ENCODE measurements around the gene LIMK1. TPM values are rescaled to one million over a fixed set of nuclear protein-coding genes. Genes with fewer than 3 reads are reported as not detected.
A peak's percentile ranks its signal among the peaks of the same experiment; 100 is the strongest.

The LIMK1 gene
- polyA plus RNA-seq, 6 donors from 2014 or later = 7.9 to 16.5 (median 11.6) TPM

DNA sequence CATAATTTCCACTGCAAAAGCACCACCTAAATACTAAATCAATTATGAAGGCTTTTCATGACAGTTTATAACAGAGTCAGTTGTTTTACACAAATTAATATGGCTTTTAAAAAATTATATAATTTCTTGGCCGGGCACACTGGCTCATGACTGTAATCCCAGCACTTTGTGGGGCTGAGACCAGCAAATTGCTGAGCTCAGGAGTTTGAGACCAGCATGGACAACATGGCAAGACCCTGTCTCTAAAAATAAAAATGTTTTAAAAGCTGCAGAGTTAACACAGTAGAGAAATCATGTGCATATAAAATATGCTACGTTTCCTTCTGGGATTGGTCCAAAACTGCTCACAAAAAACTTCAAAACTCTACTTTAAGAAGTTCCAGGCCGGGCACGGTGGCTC lies 46.9 kb downstream of the LIMK1 start:
- Mint-ChIP-seq H3K27ac (no peak overlapping the region), H3K4me3 (no peak overlapping the region), H3K9me3 (no peaks in the 10 kb centered on the region), H3K27me3 (no peaks in the 10 kb centered on the region), H3K4me1 (no peaks in the 10 kb centered on the region), H3K36me3 (no peaks in the 10 kb centered on the region)
- ATAC-seq (ENCODE audit: low read depth in 2 of 2) (no peak), DNase-seq (no peak)

DNA sequence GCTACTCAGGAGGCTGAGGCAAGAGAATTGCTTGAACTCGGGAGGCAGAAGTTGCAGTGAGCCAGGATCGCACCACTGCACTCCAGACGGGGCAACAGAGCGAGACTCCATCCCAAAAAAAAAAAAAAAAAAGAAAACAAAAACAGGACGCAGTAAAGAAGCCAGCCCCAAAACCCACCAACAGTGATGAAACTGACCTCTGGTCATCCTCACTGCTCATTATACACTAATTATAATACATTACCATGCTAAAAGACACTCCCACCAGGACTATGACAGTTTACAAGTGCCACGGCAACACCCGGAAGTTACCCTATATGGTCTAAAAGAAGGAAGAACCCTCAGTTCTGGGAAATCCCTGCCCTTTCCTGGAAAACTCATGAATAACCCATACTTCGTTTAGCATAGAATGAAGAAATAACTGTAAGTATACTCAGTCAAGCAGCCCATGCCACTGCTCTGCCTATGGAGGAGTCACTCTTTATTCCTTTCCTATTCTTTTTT lies 50.6 kb downstream of the LIMK1 start:
- H3K27ac Mint-ChIP-seq = no peak overlapping the region
- no peaks in the 10 kb centered on the region for H3K4me1 Mint-ChIP-seq
- no peaks in the 10 kb centered on the region for H3K36me3 Mint-ChIP-seq
- no peak for DNase-seq
- H3K27me3 Mint-ChIP-seq = no peaks in the 10 kb centered on the region
- H3K9me3 Mint-ChIP-seq = no peaks in the 10 kb centered on the region
- H3K4me3 Mint-ChIP-seq = no peak overlapping the region
- ATAC-seq (ENCODE audit: low read depth in 2 of 2) = no peak

DNA sequence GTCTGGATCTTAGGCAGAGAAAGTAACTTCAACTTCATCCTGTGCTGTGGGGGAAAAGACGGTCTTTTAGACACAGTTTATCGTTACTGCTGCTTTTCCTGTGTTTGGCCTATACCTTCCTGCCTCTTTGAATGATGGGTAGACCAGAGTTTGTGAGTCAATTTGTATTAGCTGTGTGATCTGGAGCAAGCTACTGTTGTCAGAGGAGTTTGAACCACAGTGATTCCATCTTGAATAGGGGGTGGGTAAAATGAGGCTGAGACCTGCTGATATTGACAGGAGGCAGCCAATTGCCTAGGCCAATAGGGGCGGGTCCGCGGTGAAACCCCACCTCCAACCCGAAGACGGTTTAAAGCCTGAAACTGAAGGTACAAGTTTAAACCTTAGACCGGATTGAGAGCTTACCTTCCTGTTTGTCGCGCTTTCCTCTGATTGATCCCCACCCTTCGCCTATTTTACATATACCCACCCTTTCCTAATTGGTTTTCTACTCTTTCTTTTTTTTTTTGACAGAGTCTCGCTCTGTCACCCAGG lies 54.8 kb downstream of the LIMK1 start:
- Mint-ChIP-seq H3K4me3 (no peak overlapping the region), H3K36me3 (no peaks in the 10 kb centered on the region), H3K27me3 (no peaks in the 10 kb centered on the region), H3K9me3 (peaks cover 0 to 3% (median 0%) of the 10 kb centered on the region in 7 donors), H3K4me1 (peaks cover 0 to 3% (median 3%) of the 10 kb centered on the region in 3 donors), H3K27ac (no peak overlapping the region)
- ATAC-seq (ENCODE audit: low read depth in 2 of 2) (no peak), DNase-seq (no peak)

DNA sequence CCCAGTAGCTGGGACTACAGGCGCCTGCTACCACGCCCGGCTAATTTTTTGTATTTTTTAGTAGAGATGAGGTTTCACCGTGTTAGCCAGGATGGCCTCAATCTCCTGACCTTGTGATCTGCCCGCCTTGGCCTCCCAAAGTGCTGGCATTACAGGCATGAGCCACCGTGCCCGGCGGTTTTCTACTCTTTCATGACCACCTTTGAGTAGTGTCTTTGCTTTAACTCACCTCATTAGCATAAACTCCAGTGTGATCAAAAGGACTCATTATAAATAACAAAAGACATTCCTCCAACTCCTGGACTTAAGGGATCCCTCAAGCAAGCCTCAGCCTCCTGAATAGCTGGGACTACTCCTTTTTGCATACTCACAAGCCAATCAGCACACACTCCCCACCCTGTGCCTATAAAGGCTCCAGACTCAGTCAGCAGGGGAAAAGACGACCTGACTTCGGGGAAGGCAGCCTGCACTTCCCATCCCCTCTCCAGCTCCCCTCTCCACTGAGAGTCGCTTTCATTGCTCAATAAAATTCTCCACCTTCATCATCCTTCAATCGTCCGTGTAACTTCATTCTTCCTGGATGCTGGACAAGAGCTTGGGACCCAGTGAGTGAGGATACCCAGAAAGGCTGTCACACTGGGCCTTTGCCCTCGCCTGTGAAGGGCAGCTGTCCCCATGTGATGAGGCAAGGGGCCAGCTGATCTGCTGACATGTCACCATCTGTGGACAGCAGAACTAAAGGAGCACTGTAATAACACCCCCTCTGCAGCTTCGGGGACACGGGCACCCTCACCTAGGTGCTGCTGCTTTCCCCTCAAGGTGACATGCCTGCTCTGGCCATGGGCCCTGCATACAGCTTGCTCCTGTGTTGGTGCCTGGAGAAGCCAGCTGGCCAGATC lies 55.6 kb downstream of the LIMK1 start:
- Mint-ChIP-seq H3K27ac (peak overlapping the region in 1 of 6 donors; percentile 77), H3K9me3 (peaks cover 0 to 4% (median 0%) of the 10 kb centered on the region in 7 donors), H3K36me3 (no peaks in the 10 kb centered on the region), H3K4me3 (no peak overlapping the region), H3K4me1 (peaks cover 0 to 3% (median 3%) of the 10 kb centered on the region in 3 donors), H3K27me3 (no peaks in the 10 kb centered on the region)
- DNase-seq (no peak), ATAC-seq (ENCODE audit: low read depth in 2 of 2) (no peak)

DNA sequence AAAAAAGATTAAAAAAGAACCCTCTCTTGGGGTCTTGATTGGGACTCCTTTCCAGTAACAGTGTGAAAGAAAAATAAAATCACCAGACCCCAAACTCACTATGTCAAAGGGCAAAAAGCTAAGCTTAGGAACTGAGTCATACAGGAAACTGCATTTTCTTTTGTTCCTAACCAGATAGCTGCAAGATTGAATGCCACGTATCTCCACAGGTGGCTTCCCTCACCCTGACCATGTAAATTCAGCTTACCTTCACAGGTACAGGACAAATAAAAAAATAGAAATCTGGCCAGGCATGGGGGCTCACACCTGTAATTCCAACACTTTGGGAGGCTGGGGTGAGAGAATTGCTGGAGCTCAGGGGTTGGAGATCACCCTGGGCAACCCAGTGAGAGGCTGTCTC lies 58.1 kb downstream of the LIMK1 start:
- DNase-seq (no peak), ATAC-seq (ENCODE audit: low read depth in 2 of 2) (no peak)
- H3K27me3 Mint-ChIP-seq = peaks cover 0 to 7% (median 5%) of the 10 kb centered on the region in 3 donors
- no peak overlapping the region for H3K4me3 Mint-ChIP-seq
- H3K4me1 Mint-ChIP-seq = peaks cover 0 to 3% (median 3%) of the 10 kb centered on the region in 3 donors
- no peaks in the 10 kb centered on the region for H3K36me3 Mint-ChIP-seq
- H3K27ac Mint-ChIP-seq = no peak overlapping the region
- H3K9me3 Mint-ChIP-seq = peaks cover 6 to 18% (median 9%) of the 10 kb centered on the region in 7 donors

DNA sequence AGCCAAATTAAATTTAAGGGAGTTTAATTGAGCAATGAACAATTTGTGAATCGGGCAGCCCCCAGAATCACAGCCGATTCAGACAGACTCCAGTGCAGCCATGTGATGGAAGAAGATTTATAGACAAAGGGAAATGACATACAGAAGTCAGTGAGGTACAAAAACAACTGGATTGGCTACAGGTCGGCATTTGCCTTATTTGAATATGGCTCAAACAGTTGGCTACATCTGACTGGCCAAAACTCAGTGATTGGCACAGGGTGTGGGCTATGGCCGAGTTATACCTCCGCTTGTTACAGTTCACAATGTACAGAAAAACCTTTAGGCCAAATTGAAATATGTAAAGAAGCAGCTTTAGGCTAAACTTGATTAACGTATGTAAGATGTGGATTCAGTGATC lies 59.8 kb downstream of the LIMK1 start:
- H3K4me1 Mint-ChIP-seq = peaks cover 0 to 3% (median 3%) of the 10 kb centered on the region in 3 donors
- H3K36me3 Mint-ChIP-seq = no peaks in the 10 kb centered on the region
- peaks cover 6 to 18% (median 9%) of the 10 kb centered on the region in 7 donors for H3K9me3 Mint-ChIP-seq
- H3K27me3 Mint-ChIP-seq = peaks cover 0 to 7% (median 5%) of the 10 kb centered on the region in 3 donors
- no peak for DNase-seq
- ATAC-seq (ENCODE audit: low read depth in 2 of 2) = no peak
- no peak overlapping the region for H3K4me3 Mint-ChIP-seq
- no peak overlapping the region for H3K27ac Mint-ChIP-seq

DNA sequence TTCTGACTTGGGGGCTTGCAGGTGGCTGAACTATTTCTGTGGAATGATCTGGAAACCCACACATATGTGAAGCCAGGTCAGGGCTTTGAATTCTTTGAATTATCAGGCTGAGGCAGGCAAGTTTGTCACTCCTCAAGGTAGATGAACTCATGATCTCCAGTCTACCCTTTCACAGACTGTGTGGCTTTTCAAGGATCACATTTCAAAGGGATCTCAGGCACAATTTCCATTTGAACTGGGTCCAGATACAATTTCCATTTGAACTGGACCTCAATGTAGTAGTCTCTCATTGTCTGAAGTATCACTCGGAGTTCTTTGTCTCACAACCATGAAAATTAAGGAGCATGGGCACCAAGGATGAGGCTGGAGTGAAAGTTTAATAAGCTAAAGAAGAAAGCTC lies 64.9 kb downstream of the LIMK1 start:
- Mint-ChIP-seq H3K4me3 (no peak overlapping the region), H3K4me1 (peaks cover 0 to 7% (median 3%) of the 10 kb centered on the region in 3 donors), H3K27me3 (peaks cover 0 to 7% (median 5%) of the 10 kb centered on the region in 3 donors), H3K9me3 (peaks cover 6 to 14% (median 9%) of the 10 kb centered on the region in 7 donors), H3K27ac (no peak overlapping the region), H3K36me3 (no peaks in the 10 kb centered on the region)
- no peak for ATAC-seq (ENCODE audit: low read depth in 2 of 2)
- DNase-seq = no peak

DNA sequence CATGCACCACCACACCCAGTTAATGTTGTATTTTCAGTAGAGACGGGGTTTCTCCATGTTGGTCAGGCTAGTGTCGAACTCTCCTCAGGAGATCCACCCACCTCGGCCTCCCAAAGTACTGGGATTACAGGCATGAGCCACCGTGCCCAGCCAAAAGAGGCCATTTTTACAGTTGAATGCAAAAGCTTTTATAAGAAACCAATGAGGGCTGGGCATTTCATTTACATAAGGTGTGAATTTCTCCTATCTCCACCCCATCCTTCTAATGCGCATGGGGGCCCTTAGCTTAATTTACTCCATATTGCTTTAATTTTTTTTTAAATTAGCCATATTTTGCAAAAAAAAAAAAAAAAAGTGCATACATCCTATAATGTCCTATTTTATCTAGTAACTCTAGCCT lies 65.5 kb downstream of the LIMK1 start:
- ATAC-seq (ENCODE audit: low read depth in 2 of 2) = no peak

DNA sequence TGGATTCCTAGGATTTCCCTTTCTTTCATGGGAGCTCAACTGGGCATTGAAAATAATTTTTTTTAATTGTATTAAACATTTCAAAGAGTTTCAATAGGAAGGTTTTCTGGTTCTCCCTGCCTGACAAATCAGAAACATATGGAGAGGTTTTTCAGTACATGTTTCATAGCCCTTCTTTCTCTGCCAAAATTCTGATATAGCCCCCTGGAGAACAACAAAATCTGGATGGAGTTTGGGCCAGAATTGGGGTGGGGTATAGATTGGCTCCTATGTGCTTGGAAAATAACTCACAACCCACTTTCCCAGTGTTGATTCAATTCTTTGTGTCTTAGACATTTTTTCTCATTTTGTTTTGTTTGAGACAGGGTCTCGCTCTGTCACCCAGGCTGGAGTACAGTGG lies 66.0 kb downstream of the LIMK1 start:
- Mint-ChIP-seq H3K4me3 (peak overlapping the region in 1 of 8 donors; percentile 6), H3K36me3 (no peaks in the 10 kb centered on the region), H3K27ac (peak overlapping the region in 2 of 6 donors; percentile 7 to 65), H3K4me1 (peaks cover 0 to 7% (median 3%) of the 10 kb centered on the region in 3 donors), H3K27me3 (peaks cover 0 to 7% (median 5%) of the 10 kb centered on the region in 3 donors), H3K9me3 (peaks cover 6 to 14% (median 9%) of the 10 kb centered on the region in 7 donors)
- ATAC-seq (ENCODE audit: low read depth in 2 of 2) = no peak
- DNase-seq = no peak

More for the DNA sequence above, 65.5 kb downstream of the LIMK1 start:
- H3K4me1 Mint-ChIP-seq = peaks cover 0 to 7% (median 3%) of the 10 kb centered on the region in 3 donors
- no peaks in the 10 kb centered on the region for H3K36me3 Mint-ChIP-seq
- peaks cover 6 to 14% (median 9%) of the 10 kb centered on the region in 7 donors for H3K9me3 Mint-ChIP-seq
- no peak for DNase-seq
- H3K27ac Mint-ChIP-seq = no peak overlapping the region
- peaks cover 0 to 7% (median 5%) of the 10 kb centered on the region in 3 donors for H3K27me3 Mint-ChIP-seq
- H3K4me3 Mint-ChIP-seq = no peak overlapping the region

DNA sequence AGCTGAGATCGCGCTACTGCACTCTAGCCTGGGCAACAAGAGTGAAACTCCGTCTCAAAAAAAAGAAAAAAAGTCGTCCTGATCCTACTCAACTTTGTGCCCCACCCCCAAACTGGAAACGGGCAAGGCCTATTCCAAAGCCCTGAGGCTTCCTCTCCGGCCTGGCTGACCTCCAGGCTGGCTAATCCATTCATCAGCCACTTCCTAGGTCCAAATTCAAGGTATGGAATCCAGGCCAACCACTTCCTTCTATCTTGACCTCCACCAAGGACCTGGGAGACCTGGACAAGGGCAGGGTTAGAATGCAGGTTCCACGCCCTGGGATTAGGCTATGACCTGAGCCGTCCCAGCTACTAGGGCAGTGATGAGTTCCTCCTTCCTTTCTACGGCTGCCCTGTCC lies 70.1 kb downstream of the LIMK1 start:
- Mint-ChIP-seq H3K9me3 (no peaks in the 10 kb centered on the region), H3K27ac (no peak overlapping the region), H3K27me3 (no peaks in the 10 kb centered on the region), H3K4me1 (peaks cover 0 to 7% (median 3%) of the 10 kb centered on the region in 3 donors), H3K36me3 (no peaks in the 10 kb centered on the region), H3K4me3 (no peak overlapping the region)
- ATAC-seq (ENCODE audit: low read depth in 2 of 2) (no peak), DNase-seq (no peak)

DNA sequence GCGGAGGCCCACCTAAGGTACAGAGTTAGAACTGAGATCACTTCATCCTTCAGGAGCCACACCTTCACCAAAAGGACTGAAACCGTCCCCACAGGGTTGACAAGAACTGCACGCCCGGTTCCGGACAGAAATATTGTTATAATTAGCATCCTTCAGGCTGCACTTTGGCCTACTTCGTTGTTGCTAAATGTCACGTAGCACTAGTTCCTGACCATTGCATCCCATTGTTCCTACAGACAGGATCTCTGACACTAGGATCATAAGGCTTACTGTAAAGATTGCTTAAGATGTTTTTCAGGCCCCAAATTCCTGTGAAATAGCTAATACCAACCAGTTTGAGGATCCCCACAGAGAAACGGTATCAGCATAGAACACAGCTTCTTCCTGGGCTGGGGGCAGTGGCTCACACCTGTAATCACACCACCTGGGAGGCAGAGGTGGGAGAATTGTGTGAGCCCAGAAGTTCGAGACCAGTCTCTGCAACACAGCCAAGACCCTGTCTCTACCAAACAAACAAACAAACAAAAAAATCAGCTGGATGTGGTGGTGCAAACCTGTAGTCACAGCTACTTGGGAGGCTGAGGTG lies 72.3 kb downstream of the LIMK1 start:
- H3K27me3 Mint-ChIP-seq = no peaks in the 10 kb centered on the region
- no peak for ATAC-seq (ENCODE audit: low read depth in 2 of 2)
- peaks cover 0 to 7% (median 3%) of the 10 kb centered on the region in 3 donors for H3K4me1 Mint-ChIP-seq
- no peak overlapping the region for H3K27ac Mint-ChIP-seq
- no peaks in the 10 kb centered on the region for H3K36me3 Mint-ChIP-seq
- no peak for DNase-seq
- H3K9me3 Mint-ChIP-seq = no peaks in the 10 kb centered on the region
- H3K4me3 Mint-ChIP-seq = no peak overlapping the region

DNA sequence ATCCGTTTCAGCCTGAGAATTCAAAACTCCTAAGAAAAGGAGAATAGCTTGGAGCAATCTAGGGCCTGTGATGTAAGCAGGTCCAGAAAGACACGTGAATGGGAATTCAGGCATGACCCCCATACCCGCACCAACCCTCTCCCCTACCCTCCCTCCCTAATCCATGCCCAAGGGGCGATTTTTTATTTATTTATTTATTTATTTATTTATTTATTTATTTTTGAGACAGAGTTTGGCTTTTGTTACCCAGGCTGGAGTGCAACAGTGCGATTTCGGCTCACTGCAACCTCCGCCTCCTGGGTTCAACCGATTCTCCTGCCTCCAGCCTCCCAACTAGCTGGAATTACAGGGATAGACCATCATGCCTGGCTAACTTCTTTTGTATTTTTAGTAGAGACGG lies 74.0 kb downstream of the LIMK1 start:
- no peaks in the 10 kb centered on the region for H3K27me3 Mint-ChIP-seq

DNA sequence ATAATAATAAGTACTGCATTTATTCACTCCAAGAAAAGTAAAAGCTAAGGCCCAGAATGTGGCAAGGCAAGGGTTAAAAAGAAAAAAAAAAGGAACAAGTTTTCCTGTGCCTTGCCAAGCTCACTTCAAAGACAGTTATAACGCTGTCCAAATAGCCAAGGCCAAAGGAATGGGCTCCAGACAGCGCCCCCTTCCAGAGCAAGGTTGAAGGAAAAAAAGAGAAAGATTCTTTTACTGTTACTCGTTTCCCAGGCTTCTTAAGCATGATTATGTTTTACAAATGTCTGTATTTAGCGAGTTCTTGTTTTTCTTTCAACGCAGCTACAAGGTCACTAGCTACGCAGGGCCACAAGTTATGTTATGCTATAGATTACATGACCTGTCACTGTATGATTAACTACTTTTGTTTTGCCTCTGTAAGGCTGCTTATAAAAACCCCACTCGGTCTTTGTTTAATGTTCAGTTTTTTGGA lies 81.4 kb downstream of the LIMK1 start:
- no peaks in the 10 kb centered on the region for H3K9me3 Mint-ChIP-seq
- ATAC-seq (ENCODE audit: low read depth in 2 of 2) (no peak), DNase-seq (no peak)

More for the DNA sequence above, 74.0 kb downstream of the LIMK1 start:
- Mint-ChIP-seq H3K4me1 (no peaks in the 10 kb centered on the region), H3K4me3 (no peak overlapping the region), H3K9me3 (no peaks in the 10 kb centered on the region), H3K36me3 (no peaks in the 10 kb centered on the region), H3K27ac (no peak overlapping the region)
- no peak for ATAC-seq (ENCODE audit: low read depth in 2 of 2)
- no peak for DNase-seq

More for the DNA sequence above, 81.4 kb downstream of the LIMK1 start:
- H3K27ac Mint-ChIP-seq = no peak overlapping the region
- H3K4me3 Mint-ChIP-seq = no peak overlapping the region
- no peaks in the 10 kb centered on the region for H3K27me3 Mint-ChIP-seq
- no peaks in the 10 kb centered on the region for H3K36me3 Mint-ChIP-seq
- H3K4me1 Mint-ChIP-seq = no peaks in the 10 kb centered on the region
